G401 (cell line): ENCODE measurements around the gene RSAD1. TPM values are rescaled to one million over a fixed set of nuclear protein-coding genes. Genes with fewer than 3 reads are reported as not detected.
A peak's percentile ranks its signal among the peaks of the same experiment; 100 is the strongest.

ENCODE experiments used
- DNase-seq: peaks from one replicate; pipeline ENCODE4 v3.0.0-alpha.2; 2015; ENCODE audit warnings: low spot score
- in situ Hi-C: cut with HindIII; loops from 2 replicates; pipeline ENCODE4 v1.10.0; 2016; ENCODE audit warnings: low sequenced_read_pairs, mixed read lengths
- total RNA-seq: library from RNA; depleted of rRNA; stranded (reverse); fragments of >200 nt; shearing (Covaris generic); gene quantifications from 2 replicates; pipeline ENCODE4 v1.2.3, GENCODE V29; 2014

Gene RSAD1
- total RNA-seq, 1 experiment from 2014 or later: 34.5 TPM

GRCh38 chr17:50453901-50454300 is 24.8 kb upstream of the RSAD1 start:
- in situ Hi-C loops: no loop called here

GRCh38 chr17:50457621-50458020 is 21.0 kb upstream of the RSAD1 start:
- in situ Hi-C loops: no loop called here
- no peak for DNase-seq

More at GRCh38 chr17:50453901-50454300, 24.8 kb upstream of the RSAD1 start:
- DNase-seq: no peak

GRCh38 chr17:50458270-50458669 is 20.4 kb upstream of the RSAD1 start:
- no peak for DNase-seq
- in situ Hi-C loops: no loop called here

GRCh38 chr17:50458701-50459676 is 19.7 kb upstream of the RSAD1 start:
- in situ Hi-C loops: no loop called here

GRCh38 chr17:50459756-50460155 is 18.9 kb upstream of the RSAD1 start:
- DNase-seq: no peak
- in situ Hi-C loops: no loop called here

More at GRCh38 chr17:50458701-50459676, 19.7 kb upstream of the RSAD1 start:
- no peak for DNase-seq

- in situ Hi-C loops: no loop called here
- DNase-seq: no peak
Observed at GRCh38 chr17:50460831-50461526, 17.7 kb upstream of the RSAD1 start.

GRCh38 chr17:50461550-50462132 is 17.0 kb upstream of the RSAD1 start:
- in situ Hi-C loops: no loop called here
- no peak for DNase-seq

- no peak for DNase-seq
Observed at GRCh38 chr17:50462446-50462845, 16.2 kb upstream of the RSAD1 start.

GRCh38 chr17:50464121-50464520 is 14.5 kb upstream of the RSAD1 start:
- in situ Hi-C loops: no loop called here
- DNase-seq: no peak

More at GRCh38 chr17:50462446-50462845, 16.2 kb upstream of the RSAD1 start:
- in situ Hi-C loops: no loop called here

- DNase-seq: no peak
- in situ Hi-C loops: no loop called here
Observed at GRCh38 chr17:50464736-50465135, 13.9 kb upstream of the RSAD1 start.

GRCh38 chr17:50465171-50465570 is 13.5 kb upstream of the RSAD1 start:
- DNase-seq: no peak
- in situ Hi-C loops: no loop called here

- in situ Hi-C loops: no loop called here
- no peak for DNase-seq
Observed at GRCh38 chr17:50465635-50466034, 13.0 kb upstream of the RSAD1 start.

GRCh38 chr17:50466371-50467113 is 12.1 kb upstream of the RSAD1 start:
- in situ Hi-C loops: no loop called here

GRCh38 chr17:50467114-50467854 is 11.4 kb upstream of the RSAD1 start:
- DNase-seq: no peak
- in situ Hi-C loops: no loop called here

More at GRCh38 chr17:50466371-50467113, 12.1 kb upstream of the RSAD1 start:
- no peak for DNase-seq

GRCh38 chr17:50467855-50468303 is 10.8 kb upstream of the RSAD1 start:
- in situ Hi-C loops: no loop called here
- no peak for DNase-seq

GRCh38 chr17:50468304-50469207 is 10.1 kb upstream of the RSAD1 start, which contains the start of gene CHAD:
Gene CHAD, minus strand, starts transcription at chr17:50468880. Its CDS starts 67 bp downstream, at chr17:50468813.
- peak; percentile 78 for DNase-seq
- in situ Hi-C loops: no loop called here

GRCh38 chr17:50469208-50469605 is 9.5 kb upstream of the RSAD1 start:
- in situ Hi-C loops: no loop called here

More at GRCh38 chr17:50469208-50469605, 9.5 kb upstream of the RSAD1 start:
- no peak for DNase-seq
